Neuronal stem cell (in vitro differentiated cells): Measurements from ENCODE around the gene NDUFAF3.

Experiments used
- DNase-seq: peaks from one replicate; pipeline ENCODE4 v3.0.0-alpha.2; 2013; ENCODE audit warnings: low spot score
- H2AFZ ChIP-seq: one replicate; pipeline ENCODE4 v1.6.1; 2013; ENCODE audit warnings: mild to moderate bottlenecking, low read length, inconsistent platforms
- H2AK5ac ChIP-seq: 2 replicates; pipeline ENCODE4 v1.6.1; 2013; ENCODE audit warnings: low read depth, mild to moderate bottlenecking, inconsistent platforms, low read length, moderate library complexity, mixed read lengths
- H2BK120ac ChIP-seq: 2 replicates; pipeline ENCODE4 v1.6.1; 2013; ENCODE audit warnings: low read depth, mild to moderate bottlenecking, inconsistent platforms, low read length, moderate library complexity, mixed read lengths
- H2BK12ac ChIP-seq: one replicate; pipeline ENCODE4 v1.6.1; 2013; ENCODE audit warnings: low read length, inconsistent platforms
- H2BK15ac ChIP-seq: 2 replicates; pipeline ENCODE4 v1.6.1; 2013; ENCODE audit warnings: mild to moderate bottlenecking, low read length, inconsistent platforms, mixed read lengths
- H2BK5ac ChIP-seq: one replicate; pipeline ENCODE4 v1.6.1; 2013; ENCODE audit warnings: inconsistent platforms, mild to moderate bottlenecking, low read length, moderate library complexity
- H3K14ac ChIP-seq: one replicate; pipeline ENCODE4 v1.6.1; 2013; ENCODE audit warnings: low read length, inconsistent platforms
- H3K18ac ChIP-seq: 2 replicates; pipeline ENCODE4 v1.6.1; 2013; ENCODE audit warnings: low read length, inconsistent platforms
- H3K23ac ChIP-seq: 2 replicates; pipeline ENCODE4 v1.6.1; 2013; ENCODE audit warnings: low read depth, mild to moderate bottlenecking, mixed read lengths, low read length, inconsistent platforms; ENCODE audit not compliant: poor library complexity
- H3K27ac ChIP-seq: replicated peaks from 3 replicates; pipeline ENCODE4 v1.5.1; 2013; ENCODE audit warnings: low read length, inconsistent platforms
- H3K27me3 ChIP-seq, 3 experiments: 2 replicates each; pipeline ENCODE4 v1.6.1; 2013; ENCODE audit warnings: low read length in 3 of 3, mild to moderate bottlenecking in 2 of 3, inconsistent platforms in 1 of 3, low read depth in 1 of 3, mixed read lengths in 1 of 3, moderate library complexity in 1 of 3; ENCODE audit not compliant: control insufficient read depth in 3 of 3, insufficient read depth in 3 of 3
- H3K36me3 ChIP-seq, 2 donors: replicated peaks in 1 of 2; 2 replicates each; pipeline ENCODE4 v1.6.1; 2013; ENCODE audit warnings: low read length in 2 of 2; ENCODE audit not compliant: control insufficient read depth in 2 of 2, insufficient read depth in 2 of 2
- H3K4ac ChIP-seq: 2 replicates; pipeline ENCODE4 v1.6.1; 2013; ENCODE audit warnings: inconsistent platforms, mild to moderate bottlenecking, low read length, moderate library complexity
- H3K4me1 ChIP-seq, 2 donors: 1 replicate in 1 of 2; 2 replicates in 1 of 2; pipeline ENCODE4 v1.6.1; 2013; ENCODE audit warnings: low read length in 2 of 2, low read depth in 1 of 2; ENCODE audit not compliant: control insufficient read depth in 2 of 2, insufficient read depth in 1 of 2
- H3K4me2 ChIP-seq: one replicate; pipeline ENCODE4 v1.6.1; 2013; ENCODE audit warnings: mild to moderate bottlenecking, low read length, inconsistent platforms; ENCODE audit not compliant: insufficient read depth, poor library complexity, severe bottlenecking
- H3K4me3 ChIP-seq, 2 donors: 2 replicates each; pipeline ENCODE4 v1.5.1; 2013; ENCODE audit warnings: low read length in 2 of 2, mild to moderate bottlenecking in 2 of 2, inconsistent platforms in 1 of 2, moderate library complexity in 1 of 2
- H3K79me1 ChIP-seq: one replicate; pipeline ENCODE4 v1.6.1; 2013; ENCODE audit warnings: low read depth, mild to moderate bottlenecking, inconsistent platforms, low read length, moderate library complexity
- H3K9ac ChIP-seq: one replicate; pipeline ENCODE4 v1.6.1; 2013; ENCODE audit warnings: mild to moderate bottlenecking, low read depth, low read length, inconsistent platforms; ENCODE audit not compliant: poor library complexity
- H3K9me3 ChIP-seq, 2 donors: replicated peaks in 1 of 2; 2 replicates each; pipeline versions ENCODE3 to v1.6.1; 2013; ENCODE audit warnings: low read length in 2 of 2, mild to moderate bottlenecking in 2 of 2, inconsistent platforms in 1 of 2, low read depth in 1 of 2, mixed read lengths in 1 of 2, moderate library complexity in 1 of 2; ENCODE audit not compliant: control insufficient read depth in 2 of 2, insufficient read depth in 1 of 2
- H4K8ac ChIP-seq: one replicate; pipeline ENCODE4 v1.6.1; 2013; ENCODE audit warnings: low read depth, mild to moderate bottlenecking, inconsistent platforms, low read length, moderate library complexity
- H4K91ac ChIP-seq: one replicate; pipeline ENCODE4 v1.6.1; 2013; ENCODE audit warnings: low read length, low read depth, mild to moderate bottlenecking, inconsistent platforms; ENCODE audit not compliant: poor library complexity
- WGBS, 2 donors: extraction: QIAGEN DNeasy Blood & Tissue Kit; methylation state at CpG; one replicate each; pipeline ENCODE4 v1.1.7; 2013; ENCODE audit warnings: missing lambda C conversion rate in 2 of 2, mixed read lengths in 1 of 2; ENCODE audit not compliant: insufficient read length in 2 of 2, insufficient replicate concordance in 1 of 2; ENCODE audit errors: extremely low coverage in 2 of 2; 5-methylcytosine and 5-hydroxymethylcytosine counted together

The NDUFAF3 gene

DNA sequence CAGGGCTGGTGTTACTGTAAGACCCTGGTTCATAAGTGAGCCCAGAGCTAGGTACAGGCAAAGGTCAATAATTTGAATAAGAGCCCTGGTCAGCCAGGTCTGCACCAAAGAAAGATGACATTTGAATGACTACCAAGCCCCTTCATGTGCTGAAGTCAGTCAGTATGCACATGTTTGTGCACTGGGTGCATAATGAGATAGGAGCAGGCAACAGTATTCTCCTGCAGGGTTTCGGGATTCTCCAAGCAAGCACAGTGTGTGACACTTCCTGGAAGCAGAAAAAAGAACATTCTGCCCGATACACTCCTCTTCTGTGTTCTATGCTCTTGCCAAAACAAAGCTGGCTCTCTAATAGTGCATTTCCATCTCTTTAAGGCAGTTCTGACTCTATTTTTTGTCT is 12.7 kb downstream of the NDUFAF3 start:
- H3K23ac ChIP-seq, result no peak overlapping the region
- no peaks in the 10 kb centered on the region for H3K9me3 ChIP-seq
- no peak overlapping the region for H4K8ac ChIP-seq
- H3K27me3 ChIP-seq, result no peaks in the 10 kb centered on the region
- no peak overlapping the region for H3K14ac ChIP-seq
- no peak overlapping the region for H2AK5ac ChIP-seq
- no peaks in the 10 kb centered on the region for H3K79me1 ChIP-seq
- no peak overlapping the region for H2BK12ac ChIP-seq
- no peak overlapping the region for H2AFZ ChIP-seq
- no peak overlapping the region for H4K91ac ChIP-seq
- no peak overlapping the region for H3K18ac ChIP-seq
- H3K4me3 ChIP-seq, result no peak overlapping the region
- H2BK5ac ChIP-seq, result no peak overlapping the region
- H3K4me1 ChIP-seq, result no peaks in the 10 kb centered on the region
- no peak overlapping the region for H2BK120ac ChIP-seq
- no peak overlapping the region for H3K4ac ChIP-seq
- no peak overlapping the region for H2BK15ac ChIP-seq
- WGBS, 2 donors, result no CpG with 5 or more reads among the region's 2 CpGs
- no peak for DNase-seq
- H3K27ac ChIP-seq, result no peak overlapping the region
- peaks cover 33 to 98% of the 10 kb centered on the region in 2 donors for H3K36me3 ChIP-seq
- H3K4me2 ChIP-seq, result no peak overlapping the region
- H3K9ac ChIP-seq, result no peak overlapping the region

GRCh38 chr3:49035281-49035680 is 13.4 kb downstream of the NDUFAF3 start:
- Histone ChIP-seq H3K36me3 (peaks cover 36 to 98% of the 10 kb centered on the region in 2 donors), H3K9ac (no peak overlapping the region), H2BK5ac (no peak overlapping the region), H3K79me1 (no peaks in the 10 kb centered on the region), H3K4me1 (no peaks in the 10 kb centered on the region), H3K27me3 (no peaks in the 10 kb centered on the region), H3K14ac (no peak overlapping the region), H2AFZ (no peak overlapping the region), H3K23ac (no peak overlapping the region), H3K4me2 (no peak overlapping the region), H3K27ac (no peak overlapping the region), H2BK120ac (no peak overlapping the region), H3K4ac (no peak overlapping the region), H2AK5ac (no peak overlapping the region), H4K91ac (no peak overlapping the region), H3K18ac (no peak overlapping the region), H2BK12ac (no peak overlapping the region), H3K9me3 (no peaks in the 10 kb centered on the region), H4K8ac (no peak overlapping the region), H3K4me3 (no peak overlapping the region), H2BK15ac (no peak overlapping the region)
- no CpG with 5 or more reads among the region's 3 CpGs for WGBS, 2 donors
- no peak for DNase-seq

DNA sequence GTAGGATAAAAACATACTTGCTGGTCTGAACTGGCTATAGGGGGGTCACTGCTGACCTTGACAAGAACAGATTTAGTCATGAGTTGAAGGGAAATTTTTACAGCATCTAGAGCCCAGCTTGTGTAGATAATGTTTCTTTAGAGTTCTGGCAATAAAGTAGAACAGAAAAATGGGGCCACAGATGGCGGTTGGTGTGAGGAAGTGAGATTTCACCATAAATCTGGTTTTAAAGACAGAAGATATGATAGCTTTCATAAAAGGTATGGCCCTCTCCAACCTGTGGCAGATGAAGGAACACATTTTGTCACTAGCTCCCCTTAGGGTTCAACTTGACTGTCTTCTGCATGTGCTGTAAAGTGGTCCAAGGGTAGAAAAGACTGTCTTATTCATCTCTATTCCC is 31.6 kb downstream of the NDUFAF3 start:
- no peak overlapping the region for H3K4ac ChIP-seq
- H3K79me1 ChIP-seq, result peaks cover 4% of the 10 kb centered on the region
- H3K36me3 ChIP-seq, result peaks cover 41 to 84% of the 10 kb centered on the region in 2 donors
- H4K8ac ChIP-seq, result no peak overlapping the region
- H2BK15ac ChIP-seq, result no peak overlapping the region
- no peak overlapping the region for H3K4me2 ChIP-seq
- no peak overlapping the region for H2AFZ ChIP-seq
- H3K18ac ChIP-seq, result no peak overlapping the region
- no peak overlapping the region for H2BK120ac ChIP-seq
- no peak overlapping the region for H2BK12ac ChIP-seq
- no peaks in the 10 kb centered on the region for H3K27me3 ChIP-seq
- H3K23ac ChIP-seq, result no peak overlapping the region
- H3K14ac ChIP-seq, result no peak overlapping the region
- H3K27ac ChIP-seq, result no peak overlapping the region
- no CpG with 5 or more reads among the region's 1 CpG for WGBS, 2 donors
- H4K91ac ChIP-seq, result no peak overlapping the region
- H2BK5ac ChIP-seq, result no peak overlapping the region
- no peak overlapping the region for H3K4me3 ChIP-seq
- no peaks in the 10 kb centered on the region for H3K9me3 ChIP-seq
- H2AK5ac ChIP-seq, result no peak overlapping the region
- no peak for DNase-seq
- no peak overlapping the region for H3K9ac ChIP-seq
- no peaks in the 10 kb centered on the region for H3K4me1 ChIP-seq

DNA sequence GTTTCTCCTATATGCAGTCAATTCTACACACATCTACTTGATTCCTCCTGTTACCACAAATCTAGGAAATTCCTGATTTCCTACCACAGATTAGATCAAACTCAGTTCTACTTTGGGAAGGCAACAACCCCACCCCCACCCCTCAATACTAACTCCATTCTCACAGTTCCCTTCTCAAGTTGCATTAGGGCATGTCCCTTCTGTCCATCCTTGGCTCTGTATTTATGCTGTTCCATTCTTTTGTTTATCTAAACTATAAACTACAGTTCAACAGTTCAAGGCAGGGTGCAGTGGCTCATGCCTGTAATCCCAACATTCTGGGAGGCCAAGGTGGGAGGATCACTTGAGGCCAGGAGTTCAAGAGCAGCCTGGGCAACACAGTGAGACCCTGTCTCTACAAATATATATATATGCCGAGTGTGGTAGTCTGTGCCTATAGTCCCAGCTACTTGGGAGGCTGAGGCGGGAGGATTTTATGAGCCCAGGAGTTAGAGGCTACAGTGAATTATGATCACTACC is 32.5 kb downstream of the NDUFAF3 start:
- no peak overlapping the region for H3K9ac ChIP-seq
- H3K4me2 ChIP-seq, result no peak overlapping the region
- H2BK120ac ChIP-seq, result no peak overlapping the region
- no peaks in the 10 kb centered on the region for H3K4me1 ChIP-seq
- no peak overlapping the region for H4K91ac ChIP-seq
- H3K36me3 ChIP-seq, result peaks cover 41 to 84% of the 10 kb centered on the region in 2 donors
- no peak overlapping the region for H2AFZ ChIP-seq
- H3K27ac ChIP-seq, result no peak overlapping the region
- no peaks in the 10 kb centered on the region for H3K9me3 ChIP-seq
- H3K27me3 ChIP-seq, result no peaks in the 10 kb centered on the region
- no peak overlapping the region for H2BK12ac ChIP-seq
- no peak overlapping the region for H3K23ac ChIP-seq
- WGBS, 2 donors, result no CpG with 5 or more reads among the region's 2 CpGs
- no peak for DNase-seq
- no peak overlapping the region for H3K4me3 ChIP-seq
- H4K8ac ChIP-seq, result no peak overlapping the region
- no peak overlapping the region for H3K18ac ChIP-seq
- H2BK15ac ChIP-seq, result no peak overlapping the region
- peaks cover 7% of the 10 kb centered on the region for H3K79me1 ChIP-seq
- H3K14ac ChIP-seq, result no peak overlapping the region
- H2BK5ac ChIP-seq, result no peak overlapping the region
- H3K4ac ChIP-seq, result no peak overlapping the region
- no peak overlapping the region for H2AK5ac ChIP-seq
